COR-L47 (cell line): ENCODE measurements around the gene ESPNL.

Source experiments
- DNase-seq: peaks from one replicate; lab custom pipeline; 2025; lab: John Stamatoyannopoulos, UW

The ESPNL gene

GRCh38 chr2:238075397-238075796, 24.7 kb upstream of the ESPNL start:
- no peak for DNase-seq

DNA sequence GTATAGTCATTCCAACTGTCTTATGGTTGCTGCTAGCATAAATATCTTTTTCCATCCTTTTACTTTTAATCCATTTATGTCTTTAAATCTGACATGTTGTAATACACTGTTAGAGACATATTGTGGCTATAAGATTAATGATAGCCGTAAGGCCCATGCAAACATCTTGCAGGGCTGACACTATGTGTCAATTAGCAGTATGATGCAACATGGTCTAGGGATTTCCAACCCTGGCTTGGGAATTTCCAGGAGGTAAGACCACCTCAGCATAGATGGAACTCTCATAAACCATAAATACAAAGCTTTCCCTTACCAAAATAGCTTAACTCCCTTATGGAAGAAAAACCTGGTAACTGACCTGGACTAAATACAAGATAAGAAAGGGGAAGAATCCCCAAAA, 22.8 kb upstream of the ESPNL start:
- no peak for DNase-seq

DNA sequence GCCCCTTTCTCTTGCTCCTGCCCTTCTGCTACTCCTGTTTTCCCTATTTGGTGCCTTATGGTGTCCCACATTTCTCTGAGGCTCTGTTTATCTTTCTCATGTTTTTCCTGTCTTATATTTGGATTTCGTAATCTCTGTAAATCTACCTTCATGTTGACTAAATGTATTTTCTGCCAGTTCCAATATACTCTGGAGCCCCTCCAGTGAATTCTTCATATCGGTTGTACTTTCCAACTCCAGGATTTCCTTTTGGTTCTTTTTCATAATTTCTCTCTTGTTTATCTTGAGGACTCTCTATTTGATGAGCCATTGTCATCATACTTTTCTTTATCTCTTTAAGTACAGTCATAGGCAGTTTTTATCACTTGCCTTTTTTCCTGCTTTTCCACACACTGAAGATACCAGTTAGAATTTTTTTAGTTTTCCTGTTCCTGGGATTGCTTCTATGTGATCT, 20.2 kb upstream of the ESPNL start:
- DNase-seq, result no peak

- no peak for DNase-seq
Observed at GRCh38 chr2:238080518-238080917, 19.6 kb upstream of the ESPNL start.

DNA sequence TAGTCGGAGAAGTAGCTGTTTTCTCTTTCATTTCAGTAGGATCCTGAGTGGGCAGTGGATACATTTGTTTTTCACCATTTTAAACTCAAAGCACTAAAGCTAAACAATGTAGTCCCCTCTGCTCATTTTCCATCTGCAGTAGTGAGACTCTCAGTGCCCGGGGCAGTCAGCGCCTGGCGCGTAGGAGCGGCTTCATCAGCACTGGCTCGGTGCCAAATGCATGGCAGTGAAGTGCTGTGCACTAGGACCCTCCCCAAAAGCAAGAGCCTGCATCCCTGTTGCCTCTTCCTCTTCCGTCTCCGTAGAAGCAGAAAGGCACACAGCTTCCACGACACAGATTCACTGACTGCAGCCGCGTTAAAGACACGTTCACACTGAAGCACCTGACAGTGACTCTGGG, 19.0 kb upstream of the ESPNL start:
- DNase-seq, result no peak

- no peak for DNase-seq
Observed at GRCh38 chr2:238081561-238081960, 18.6 kb upstream of the ESPNL start.

DNA sequence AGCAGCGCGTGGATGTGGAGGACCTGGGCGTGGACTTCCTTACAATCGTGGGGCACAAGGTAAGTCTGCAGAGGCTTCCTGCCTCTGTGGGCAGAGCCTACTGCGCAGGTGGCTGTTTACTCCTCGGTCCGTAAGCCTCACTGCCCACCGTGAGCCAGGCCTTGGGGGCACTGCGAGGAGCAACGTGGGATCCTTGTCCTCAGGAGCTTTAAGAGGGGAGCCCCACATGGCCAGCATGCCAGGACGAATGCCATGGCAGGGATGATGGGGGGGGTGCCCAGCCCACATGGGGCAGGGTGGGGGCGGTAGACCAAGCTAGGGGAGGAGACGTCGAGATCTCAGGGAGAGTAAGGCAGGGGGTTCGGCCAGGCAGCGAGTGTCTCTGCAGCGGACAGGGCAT, 18.0 kb upstream of the ESPNL start:
- DNase-seq, result no peak

DNA sequence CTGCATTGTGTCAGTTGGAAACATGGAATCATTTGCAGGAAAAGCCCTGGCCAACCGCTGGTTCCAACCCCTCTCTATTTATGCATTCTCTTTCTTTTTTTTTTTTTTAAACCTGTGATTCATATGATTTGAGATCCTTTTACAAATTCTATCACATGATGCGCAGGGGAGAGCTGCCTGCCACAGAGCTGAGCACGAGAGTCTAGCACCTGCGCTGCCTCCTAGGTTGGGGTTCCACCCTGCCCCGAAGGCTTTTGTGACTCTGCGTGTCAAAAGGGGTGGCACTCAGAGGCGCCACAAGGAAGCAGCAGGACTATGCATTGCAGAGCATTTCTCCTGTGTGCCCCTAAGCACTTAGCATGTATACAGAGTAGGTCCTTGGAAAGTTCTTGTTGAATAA, 17.3 kb upstream of the ESPNL start:
- no peak for DNase-seq

- no peak for DNase-seq
Observed at GRCh38 chr2:238083919-238084318, 16.2 kb upstream of the ESPNL start.

GRCh38 chr2:238084761-238085160, 15.4 kb upstream of the ESPNL start:
- no peak for DNase-seq

GRCh38 chr2:238085899-238086298, 14.2 kb upstream of the ESPNL start:
- DNase-seq, result no peak

DNA sequence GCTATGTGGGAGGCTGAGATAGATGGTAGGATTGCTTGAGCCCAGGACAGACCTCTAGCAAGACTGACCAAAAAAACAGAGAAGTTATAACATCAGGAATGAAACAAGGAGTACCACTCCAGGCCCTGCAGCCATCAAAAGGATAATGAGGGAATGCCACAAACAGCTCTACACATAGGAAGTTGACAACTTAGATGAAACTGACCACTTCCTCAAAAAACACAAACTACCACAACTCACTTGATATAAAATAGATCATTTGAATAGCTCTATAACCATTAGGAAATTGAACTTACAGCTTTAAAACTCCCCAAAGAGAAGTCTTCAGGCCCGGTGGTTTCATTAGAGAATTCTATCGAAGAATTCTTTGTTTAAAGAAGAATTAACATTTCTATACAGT, 12.9 kb upstream of the ESPNL start:
- no peak for DNase-seq

GRCh38 chr2:238090887-238091286, 9.3 kb upstream of the ESPNL start:
- no peak for DNase-seq

- no peak for DNase-seq
Observed at GRCh38 chr2:238091436-238092060, 8.6 kb upstream of the ESPNL start.

DNA sequence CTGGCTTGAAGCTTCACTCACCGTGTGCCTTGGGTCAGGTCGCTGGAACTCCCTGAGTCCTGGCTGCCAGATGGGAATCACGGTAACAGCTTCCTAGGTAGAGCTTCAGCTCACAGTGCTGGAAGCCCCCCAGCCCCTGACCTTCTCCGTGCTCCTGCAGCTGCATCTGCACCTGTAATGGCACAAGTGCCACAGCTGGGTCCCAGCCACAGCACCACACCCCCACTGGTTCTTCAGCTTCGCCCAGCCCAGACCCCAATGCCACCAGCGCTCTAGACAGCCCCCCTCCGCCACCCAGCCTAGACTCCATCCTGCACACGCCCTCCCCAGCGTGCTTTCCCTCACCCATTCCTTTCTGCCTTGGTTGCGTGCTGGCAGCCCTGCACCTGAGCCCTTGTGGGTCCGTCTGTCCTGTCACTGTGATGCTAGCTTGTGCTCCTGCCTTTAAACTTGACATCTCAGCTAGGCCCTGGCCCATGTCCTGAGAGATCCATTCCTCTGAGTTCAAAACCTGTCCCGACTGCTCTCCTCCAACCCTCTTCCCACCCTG, 7.6 kb upstream of the ESPNL start:
- DNase-seq, result no peak

DNA sequence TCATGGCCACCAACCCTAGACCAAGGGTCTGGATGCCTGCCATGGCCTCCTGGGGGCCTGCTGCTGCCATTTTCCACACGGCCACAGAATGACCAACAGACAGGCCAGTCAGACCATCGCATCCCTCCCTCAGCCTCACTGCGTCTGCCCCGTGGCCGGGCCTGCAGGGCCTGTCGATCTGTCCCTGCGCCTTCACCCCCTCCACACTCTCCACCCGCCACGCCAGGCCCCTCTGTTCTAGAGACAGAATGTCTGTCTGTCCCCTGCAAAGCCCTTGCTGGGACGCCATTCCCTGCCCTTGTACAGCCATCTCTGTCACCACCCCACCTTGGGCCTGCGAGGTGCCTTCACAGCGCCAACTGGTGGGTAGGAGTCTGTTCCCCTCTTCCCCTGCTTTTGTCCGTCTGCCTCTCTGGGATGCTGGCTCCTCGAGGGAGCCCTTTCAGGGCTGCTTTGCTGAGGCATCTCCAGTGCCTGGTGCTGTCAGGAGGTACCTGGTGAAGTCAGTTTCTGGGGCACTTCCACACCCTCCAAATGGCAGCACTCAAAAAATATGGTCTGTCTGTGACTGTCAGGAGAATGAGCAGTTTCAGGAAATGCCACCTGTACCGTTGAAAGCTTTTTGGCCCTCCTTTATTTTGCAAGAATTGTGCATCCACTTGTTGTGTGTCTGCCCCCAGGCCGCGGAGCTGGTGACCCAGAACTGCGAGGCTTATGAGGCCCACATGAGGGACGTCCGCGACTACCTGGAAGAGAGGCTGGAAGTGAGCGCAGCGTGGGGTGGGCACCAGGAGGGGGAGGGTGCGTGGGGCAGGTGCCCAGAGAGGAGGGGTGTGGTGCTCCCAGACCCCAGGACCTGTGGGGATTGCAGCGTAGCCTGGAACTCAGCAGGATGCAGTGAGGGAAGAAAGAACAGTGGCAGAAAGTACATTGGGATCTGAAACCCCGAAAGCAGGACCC, 6.7 kb upstream of the ESPNL start:
- DNase-seq, result no peak

DNA sequence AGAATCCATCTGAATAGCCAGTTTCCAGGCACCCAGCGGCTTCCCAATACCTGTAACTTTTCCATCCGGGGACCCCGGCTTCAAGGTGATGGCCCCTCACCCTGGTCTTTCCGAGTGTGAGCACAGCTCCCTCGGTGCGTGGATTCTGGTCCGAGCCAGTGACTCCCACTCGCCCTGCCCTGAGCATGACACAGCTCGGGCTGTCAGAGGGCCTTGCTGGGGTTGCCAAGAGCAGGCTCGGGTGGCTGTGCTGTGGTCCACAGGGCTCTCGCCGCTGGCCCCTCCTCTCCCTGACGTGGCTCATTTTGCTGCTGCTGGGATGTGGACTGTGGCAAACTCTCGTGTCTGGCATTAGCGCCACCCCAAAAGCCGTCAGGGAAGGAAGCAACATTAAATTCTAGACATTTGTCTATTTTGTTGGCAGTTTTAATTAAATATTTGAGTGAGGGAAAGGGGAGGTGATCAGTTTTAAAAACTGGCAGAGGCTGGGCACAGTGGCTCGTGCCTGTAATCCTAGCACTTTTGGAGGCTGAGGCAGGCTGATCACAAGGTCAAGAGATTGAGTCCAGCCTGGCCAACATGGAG, 5.6 kb upstream of the ESPNL start:
- no peak for DNase-seq

- DNase-seq, result no peak
Observed at GRCh38 chr2:238095143-238095542, 5.0 kb upstream of the ESPNL start.

DNA sequence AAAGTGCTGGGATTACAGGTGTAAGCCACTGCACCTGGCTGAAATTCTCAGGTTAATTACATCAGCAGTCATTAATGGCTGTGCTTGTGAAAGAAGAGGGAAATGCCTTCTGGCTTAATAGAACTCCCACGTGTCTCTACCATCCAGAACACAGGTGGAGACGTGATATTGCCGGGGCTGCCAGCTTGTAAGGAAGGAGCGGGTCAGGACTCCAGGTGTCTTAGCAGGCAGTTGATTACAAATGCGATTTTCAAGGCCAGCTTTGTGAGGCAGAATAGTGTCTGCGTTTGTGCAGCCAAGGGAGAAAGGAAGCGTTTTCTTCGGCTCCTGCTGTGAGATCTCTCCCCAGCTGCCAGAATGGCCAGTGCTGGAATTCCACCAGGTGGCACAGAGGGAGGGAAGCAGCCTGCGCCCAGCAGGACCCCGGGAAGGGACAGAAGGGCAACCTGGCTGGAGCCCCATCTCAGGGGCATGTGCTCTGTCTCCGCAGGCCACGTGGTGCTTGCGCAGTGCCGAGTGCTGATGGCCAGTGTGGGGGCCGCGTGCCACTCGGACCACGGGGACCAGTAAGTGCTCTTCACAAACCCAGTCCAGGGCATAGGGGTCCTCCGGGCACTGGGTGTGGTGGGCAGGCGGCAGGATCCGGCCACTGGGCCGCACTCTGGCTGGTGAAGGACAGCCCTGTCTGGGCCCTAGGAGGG, 3.7 kb upstream of the ESPNL start:
- no peak for DNase-seq

GRCh38 chr2:238097201-238097987, 2.7 kb upstream of the ESPNL start:
- no peak for DNase-seq
